HepG2 (cell line): Measurements from ENCODE around the gene FUT3. TPM values are rescaled to one million over a fixed set of nuclear protein-coding genes. Genes with fewer than 3 reads are reported as not detected.

Source experiments
- ELF1 ChIP-seq: sonication (generic); formaldehyde crosslinking; IDR thresholded peaks from 2 replicates; pipeline ENCODE4 v1.4.0; 2020; ENCODE audit warnings: missing genetic modification reagents
- GLI4 ChIP-seq: sonication (generic); formaldehyde crosslinking; IDR thresholded peaks from 2 replicates; pipeline ENCODE4 v1.5.1; 2020; ENCODE audit warnings: missing genetic modification reagents, mild to moderate bottlenecking, moderate library complexity, borderline replicate concordance
- HOXA9 ChIP-seq: sonication (generic); formaldehyde crosslinking; IDR thresholded peaks from 2 replicates; pipeline ENCODE4 v1.8.1; 2022; ENCODE audit warnings: missing genetic modification reagents, mild to moderate bottlenecking, moderate library complexity, borderline replicate concordance
- NR2C2 ChIP-seq: sonication (generic); formaldehyde crosslinking; IDR thresholded peaks from 2 replicates; pipeline ENCODE4 v1.4.0; 2020; ENCODE audit warnings: missing genetic modification reagents, mild to moderate bottlenecking, moderate library complexity, borderline replicate concordance
- SNRNP70 ChIP-seq: fragments of 200-400 bp; formaldehyde crosslinking; IDR thresholded peaks from 2 replicates; pipeline ENCODE4 v1.6.1; 2017; ENCODE audit warnings: mild to moderate bottlenecking, low read depth, low read length, moderate library complexity
- SOX6 ChIP-seq, 2 experiments: fragments of 450-650 bp in 1 of 2; sonication (generic) in 1 of 2; formaldehyde crosslinking in 1 of 2; IDR thresholded peaks; 2 replicates each; pipeline versions ENCODE4 v1.4.0 to v1.6.1; 2017 to 2020; ENCODE audit warnings: antibody characterized with exemption in 1 of 2, mild to moderate bottlenecking in 1 of 2, missing genetic modification reagents in 1 of 2
- ZBTB7B ChIP-seq: sonication (generic); formaldehyde crosslinking; IDR thresholded peaks from 2 replicates; pipeline ENCODE4 v1.4.0; 2020; ENCODE audit warnings: missing genetic modification reagents
- ZNF354B ChIP-seq: sonication (generic); formaldehyde crosslinking; IDR thresholded peaks from 2 replicates; pipeline ENCODE4 v1.8.0; 2022; ENCODE audit warnings: mild to moderate bottlenecking, missing genetic modification reagents
- ZNF501 ChIP-seq: sonication (generic); formaldehyde crosslinking; IDR thresholded peaks from 2 replicates; pipeline ENCODE4 v1.5.1; 2020; ENCODE audit warnings: mild to moderate bottlenecking, moderate library complexity, missing genetic modification reagents
- polyA plus RNA-seq, 8 experiments: library from polyadenylated mRNA; depleted of rRNA in 3 of 8; stranded (reverse) in 7 of 8; unstranded in 1 of 8; fragments of >200 nt; fragmentation: Illumina TruSeq in 4 of 8; extraction: Trizol in 4 of 8; gene quantifications; 2 replicates each; pipeline versions ENCODE4 v1.2.1 to v1.2.3, GENCODE V29; 2011 to 2016; ENCODE audit warnings: low read depth in 4 of 8, missing spikeins in 1 of 8, mixed read lengths in 1 of 8; ENCODE audit not compliant: insufficient read depth in 1 of 8
- total RNA-seq, 5 experiments: library from RNA; depleted of rRNA; stranded (reverse); fragments of >200 nt; fragmentation: Illumina TruSeq; extraction: Trizol; gene quantifications; 2 replicates each; pipeline ENCODE4 v1.2.3, GENCODE V29; 2016; ENCODE audit warnings: low read depth in 1 of 5
- TF ChIP-seq, protein P1 (sequence below): sonication (generic); formaldehyde crosslinking; IDR thresholded peaks from 2 replicates; pipeline ENCODE4 v1.4.0; 2020; ENCODE audit warnings: missing genetic modification reagents
- TF ChIP-seq, protein P2 (sequence below): IDR thresholded peaks from 2 replicates; pipeline ENCODE4 v1.6.1; 2012; ENCODE audit warnings: low read length, improper control_type of control experiment
- TF ChIP-seq, protein P3 (sequence below): sonication (generic); formaldehyde crosslinking; IDR thresholded peaks from 2 replicates; pipeline ENCODE4 v1.4.0; 2020; ENCODE audit warnings: missing genetic modification reagents
- TF ChIP-seq, protein P4 (sequence below): IDR thresholded peaks from 2 replicates; pipeline ENCODE4 v1.6.1; 2016; ENCODE audit warnings: low read depth, control low read depth

The FUT3 gene
- total and polyA plus RNA-seq, 2 of the 13 experiments (the other 11 are each of a cell fraction or from before 2014, with no cell fraction given): 0.53 to 1.1 TPM

DNA sequence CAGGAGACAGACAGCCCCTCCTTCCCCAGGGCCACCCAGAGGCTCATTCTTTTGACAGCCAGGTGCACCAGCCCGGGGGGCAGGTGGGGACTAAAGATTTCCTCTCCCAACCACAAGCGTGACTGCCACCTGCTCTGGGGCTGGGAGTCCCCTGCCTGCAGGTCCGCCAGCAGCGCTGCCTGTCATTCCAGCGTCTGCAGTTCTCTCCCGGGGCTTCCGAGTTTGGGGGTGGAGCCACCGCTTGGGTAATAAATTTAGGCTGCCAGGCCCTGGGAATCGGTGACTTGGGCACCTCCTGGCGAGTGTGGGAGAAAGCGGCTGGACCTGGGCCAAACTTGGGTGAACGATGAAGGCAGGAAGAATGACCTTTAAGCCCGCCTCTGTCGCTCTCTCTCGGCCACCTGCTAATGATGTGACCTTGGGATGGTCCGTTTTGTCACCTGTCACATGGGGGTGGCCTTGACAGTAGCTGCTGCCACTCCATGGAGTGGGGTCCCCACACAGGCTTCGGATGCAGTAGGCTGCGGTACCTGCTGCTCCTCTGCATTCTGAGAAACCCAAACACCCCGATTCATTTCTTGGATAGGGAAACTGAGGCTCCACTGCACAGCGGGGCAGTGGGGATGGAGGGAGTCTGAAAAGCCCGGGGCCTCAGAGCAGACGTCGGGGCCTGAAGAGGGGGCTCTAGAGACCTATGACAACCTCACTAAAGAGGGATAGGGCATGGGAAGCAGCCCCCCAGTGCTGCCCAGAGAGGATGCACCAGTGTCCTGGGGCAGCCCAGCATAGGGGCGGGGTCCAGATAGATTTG, 24.5 kb downstream of the FUT3 start (continued):
- TF ChIP-seq HOXA9 (CRISPR knock-in tag): peak; percentile 78; the same call in 1 of the 2 replicates
- peak; percentile 83 for TF ChIP-seq ZNF501 (CRISPR knock-in tag)
- TF ChIP-seq, protein P1, sequence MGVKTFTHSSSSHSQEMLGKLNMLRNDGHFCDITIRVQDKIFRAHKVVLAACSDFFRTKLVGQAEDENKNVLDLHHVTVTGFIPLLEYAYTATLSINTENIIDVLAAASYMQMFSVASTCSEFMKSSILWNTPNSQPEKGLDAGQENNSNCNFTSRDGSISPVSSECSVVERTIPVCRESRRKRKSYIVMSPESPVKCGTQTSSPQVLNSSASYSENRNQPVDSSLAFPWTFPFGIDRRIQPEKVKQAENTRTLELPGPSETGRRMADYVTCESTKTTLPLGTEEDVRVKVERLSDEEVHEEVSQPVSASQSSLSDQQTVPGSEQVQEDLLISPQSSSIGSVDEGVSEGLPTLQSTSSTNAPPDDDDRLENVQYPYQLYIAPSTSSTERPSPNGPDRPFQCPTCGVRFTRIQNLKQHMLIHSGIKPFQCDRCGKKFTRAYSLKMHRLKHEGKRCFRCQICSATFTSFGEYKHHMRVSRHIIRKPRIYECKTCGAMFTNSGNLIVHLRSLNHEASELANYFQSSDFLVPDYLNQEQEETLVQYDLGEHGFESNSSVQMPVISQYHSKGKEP (CRISPR knock-in tag): no peak
- TF ChIP-seq, protein P2, sequence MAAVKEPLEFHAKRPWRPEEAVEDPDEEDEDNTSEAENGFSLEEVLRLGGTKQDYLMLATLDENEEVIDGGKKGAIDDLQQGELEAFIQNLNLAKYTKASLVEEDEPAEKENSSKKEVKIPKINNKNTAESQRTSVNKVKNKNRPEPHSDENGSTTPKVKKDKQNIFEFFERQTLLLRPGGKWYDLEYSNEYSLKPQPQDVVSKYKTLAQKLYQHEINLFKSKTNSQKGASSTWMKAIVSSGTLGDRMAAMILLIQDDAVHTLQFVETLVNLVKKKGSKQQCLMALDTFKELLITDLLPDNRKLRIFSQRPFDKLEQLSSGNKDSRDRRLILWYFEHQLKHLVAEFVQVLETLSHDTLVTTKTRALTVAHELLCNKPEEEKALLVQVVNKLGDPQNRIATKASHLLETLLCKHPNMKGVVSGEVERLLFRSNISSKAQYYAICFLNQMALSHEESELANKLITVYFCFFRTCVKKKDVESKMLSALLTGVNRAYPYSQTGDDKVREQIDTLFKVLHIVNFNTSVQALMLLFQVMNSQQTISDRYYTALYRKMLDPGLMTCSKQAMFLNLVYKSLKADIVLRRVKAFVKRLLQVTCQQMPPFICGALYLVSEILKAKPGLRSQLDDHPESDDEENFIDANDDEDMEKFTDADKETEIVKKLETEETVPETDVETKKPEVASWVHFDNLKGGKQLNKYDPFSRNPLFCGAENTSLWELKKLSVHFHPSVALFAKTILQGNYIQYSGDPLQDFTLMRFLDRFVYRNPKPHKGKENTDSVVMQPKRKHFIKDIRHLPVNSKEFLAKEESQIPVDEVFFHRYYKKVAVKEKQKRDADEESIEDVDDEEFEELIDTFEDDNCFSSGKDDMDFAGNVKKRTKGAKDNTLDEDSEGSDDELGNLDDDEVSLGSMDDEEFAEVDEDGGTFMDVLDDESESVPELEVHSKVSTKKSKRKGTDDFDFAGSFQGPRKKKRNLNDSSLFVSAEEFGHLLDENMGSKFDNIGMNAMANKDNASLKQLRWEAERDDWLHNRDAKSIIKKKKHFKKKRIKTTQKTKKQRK: no peak
- TF ChIP-seq, protein P3, sequence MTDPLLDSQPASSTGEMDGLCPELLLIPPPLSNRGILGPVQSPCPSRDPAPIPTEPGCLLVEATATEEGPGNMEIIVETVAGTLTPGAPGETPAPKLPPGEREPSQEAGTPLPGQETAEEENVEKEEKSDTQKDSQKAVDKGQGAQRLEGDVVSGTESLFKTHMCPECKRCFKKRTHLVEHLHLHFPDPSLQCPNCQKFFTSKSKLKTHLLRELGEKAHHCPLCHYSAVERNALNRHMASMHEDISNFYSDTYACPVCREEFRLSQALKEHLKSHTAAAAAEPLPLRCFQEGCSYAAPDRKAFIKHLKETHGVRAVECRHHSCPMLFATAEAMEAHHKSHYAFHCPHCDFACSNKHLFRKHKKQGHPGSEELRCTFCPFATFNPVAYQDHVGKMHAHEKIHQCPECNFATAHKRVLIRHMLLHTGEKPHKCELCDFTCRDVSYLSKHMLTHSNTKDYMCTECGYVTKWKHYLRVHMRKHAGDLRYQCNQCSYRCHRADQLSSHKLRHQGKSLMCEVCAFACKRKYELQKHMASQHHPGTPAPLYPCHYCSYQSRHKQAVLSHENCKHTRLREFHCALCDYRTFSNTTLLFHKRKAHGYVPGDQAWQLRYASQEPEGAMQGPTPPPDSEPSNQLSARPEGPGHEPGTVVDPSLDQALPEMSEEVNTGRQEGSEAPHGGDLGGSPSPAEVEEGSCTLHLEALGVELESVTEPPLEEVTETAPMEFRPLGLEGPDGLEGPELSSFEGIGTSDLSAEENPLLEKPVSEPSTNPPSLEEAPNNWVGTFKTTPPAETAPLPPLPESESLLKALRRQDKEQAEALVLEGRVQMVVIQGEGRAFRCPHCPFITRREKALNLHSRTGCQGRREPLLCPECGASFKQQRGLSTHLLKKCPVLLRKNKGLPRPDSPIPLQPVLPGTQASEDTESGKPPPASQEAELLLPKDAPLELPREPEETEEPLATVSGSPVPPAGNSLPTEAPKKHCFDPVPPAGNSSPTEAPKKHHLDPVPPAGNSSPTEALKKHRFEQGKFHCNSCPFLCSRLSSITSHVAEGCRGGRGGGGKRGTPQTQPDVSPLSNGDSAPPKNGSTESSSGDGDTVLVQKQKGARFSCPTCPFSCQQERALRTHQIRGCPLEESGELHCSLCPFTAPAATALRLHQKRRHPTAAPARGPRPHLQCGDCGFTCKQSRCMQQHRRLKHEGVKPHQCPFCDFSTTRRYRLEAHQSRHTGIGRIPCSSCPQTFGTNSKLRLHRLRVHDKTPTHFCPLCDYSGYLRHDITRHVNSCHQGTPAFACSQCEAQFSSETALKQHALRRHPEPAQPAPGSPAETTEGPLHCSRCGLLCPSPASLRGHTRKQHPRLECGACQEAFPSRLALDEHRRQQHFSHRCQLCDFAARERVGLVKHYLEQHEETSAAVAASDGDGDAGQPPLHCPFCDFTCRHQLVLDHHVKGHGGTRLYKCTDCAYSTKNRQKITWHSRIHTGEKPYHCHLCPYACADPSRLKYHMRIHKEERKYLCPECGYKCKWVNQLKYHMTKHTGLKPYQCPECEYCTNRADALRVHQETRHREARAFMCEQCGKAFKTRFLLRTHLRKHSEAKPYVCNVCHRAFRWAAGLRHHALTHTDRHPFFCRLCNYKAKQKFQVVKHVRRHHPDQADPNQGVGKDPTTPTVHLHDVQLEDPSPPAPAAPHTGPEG (CRISPR knock-in tag): no peak
- peak; percentile 35; the same call in 1 of the 2 replicates for TF ChIP-seq ELF1 (CRISPR knock-in tag)
- TF ChIP-seq ZNF354B (CRISPR knock-in tag): no peak
- 0 out of 2 replicates have a peak, but pooled peaks have one; percentile 58 for TF ChIP-seq ZBTB7B
- peak; percentile 63; the same call in 1 of the 2 replicates for TF ChIP-seq NR2C2 (CRISPR knock-in tag)
- TF ChIP-seq SOX6 (IDR thresholded peaks at IDR 0.05): no peak
- peak; percentile 76 for TF ChIP-seq SOX6 (CRISPR knock-in tag; IDR thresholded peaks at IDR 0.05)
- no peak for TF ChIP-seq GLI4 (CRISPR knock-in tag)
- TF ChIP-seq, protein P4, sequence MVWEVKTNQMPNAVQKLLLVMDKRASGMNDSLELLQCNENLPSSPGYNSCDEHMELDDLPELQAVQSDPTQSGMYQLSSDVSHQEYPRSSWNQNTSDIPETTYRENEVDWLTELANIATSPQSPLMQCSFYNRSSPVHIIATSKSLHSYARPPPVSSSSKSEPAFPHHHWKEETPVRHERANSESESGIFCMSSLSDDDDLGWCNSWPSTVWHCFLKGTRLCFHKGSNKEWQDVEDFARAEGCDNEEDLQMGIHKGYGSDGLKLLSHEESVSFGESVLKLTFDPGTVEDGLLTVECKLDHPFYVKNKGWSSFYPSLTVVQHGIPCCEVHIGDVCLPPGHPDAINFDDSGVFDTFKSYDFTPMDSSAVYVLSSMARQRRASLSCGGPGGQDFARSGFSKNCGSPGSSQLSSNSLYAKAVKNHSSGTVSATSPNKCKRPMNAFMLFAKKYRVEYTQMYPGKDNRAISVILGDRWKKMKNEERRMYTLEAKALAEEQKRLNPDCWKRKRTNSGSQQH: peak; percentile 35; the same call in 1 of the 2 replicates
- no peak for TF ChIP-seq SNRNP70
